ENCODE results near the gene CTNNBIP1. TPM values are rescaled to one million over a fixed set of nuclear protein-coding genes. Genes with fewer than 3 reads are reported as not detected.
A peak's percentile ranks its signal among the peaks of the same experiment; 100 is the strongest.

The CTNNBIP1 gene
- total RNA-seq, 4 donors from 2014 or later = 13.3 to 42.6 (median 15.7) TPM

DNA sequence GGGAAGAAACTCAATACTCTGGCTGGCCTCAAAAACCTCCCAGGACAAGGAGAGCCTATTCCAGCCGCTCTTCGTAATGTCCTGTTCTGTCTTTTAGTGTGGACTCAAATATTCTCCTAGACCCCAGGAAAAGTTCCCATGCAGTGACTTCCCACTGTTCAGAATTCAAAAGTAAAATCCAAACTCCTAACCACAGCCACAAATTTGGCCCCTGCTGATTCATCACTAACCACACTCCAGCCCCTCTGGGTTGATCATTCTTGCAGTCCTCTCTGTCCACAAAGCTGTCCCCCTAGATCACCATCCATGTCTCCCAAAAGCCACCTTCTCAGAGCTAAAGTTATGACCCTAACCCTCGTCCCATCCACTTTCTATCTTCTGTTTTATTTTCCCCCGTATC lies 5.1 kb downstream of the CTNNBIP1 start:
- ATAC-seq (ENCODE audit: low FRiP score) (no peak), DNase-seq (ENCODE audit: low spot score) (no peak)
- TF ChIP-seq, protein P1, sequence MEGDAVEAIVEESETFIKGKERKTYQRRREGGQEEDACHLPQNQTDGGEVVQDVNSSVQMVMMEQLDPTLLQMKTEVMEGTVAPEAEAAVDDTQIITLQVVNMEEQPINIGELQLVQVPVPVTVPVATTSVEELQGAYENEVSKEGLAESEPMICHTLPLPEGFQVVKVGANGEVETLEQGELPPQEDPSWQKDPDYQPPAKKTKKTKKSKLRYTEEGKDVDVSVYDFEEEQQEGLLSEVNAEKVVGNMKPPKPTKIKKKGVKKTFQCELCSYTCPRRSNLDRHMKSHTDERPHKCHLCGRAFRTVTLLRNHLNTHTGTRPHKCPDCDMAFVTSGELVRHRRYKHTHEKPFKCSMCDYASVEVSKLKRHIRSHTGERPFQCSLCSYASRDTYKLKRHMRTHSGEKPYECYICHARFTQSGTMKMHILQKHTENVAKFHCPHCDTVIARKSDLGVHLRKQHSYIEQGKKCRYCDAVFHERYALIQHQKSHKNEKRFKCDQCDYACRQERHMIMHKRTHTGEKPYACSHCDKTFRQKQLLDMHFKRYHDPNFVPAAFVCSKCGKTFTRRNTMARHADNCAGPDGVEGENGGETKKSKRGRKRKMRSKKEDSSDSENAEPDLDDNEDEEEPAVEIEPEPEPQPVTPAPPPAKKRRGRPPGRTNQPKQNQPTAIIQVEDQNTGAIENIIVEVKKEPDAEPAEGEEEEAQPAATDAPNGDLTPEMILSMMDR (IDR thresholded peaks at IDR 0.05) = no peak

DNA sequence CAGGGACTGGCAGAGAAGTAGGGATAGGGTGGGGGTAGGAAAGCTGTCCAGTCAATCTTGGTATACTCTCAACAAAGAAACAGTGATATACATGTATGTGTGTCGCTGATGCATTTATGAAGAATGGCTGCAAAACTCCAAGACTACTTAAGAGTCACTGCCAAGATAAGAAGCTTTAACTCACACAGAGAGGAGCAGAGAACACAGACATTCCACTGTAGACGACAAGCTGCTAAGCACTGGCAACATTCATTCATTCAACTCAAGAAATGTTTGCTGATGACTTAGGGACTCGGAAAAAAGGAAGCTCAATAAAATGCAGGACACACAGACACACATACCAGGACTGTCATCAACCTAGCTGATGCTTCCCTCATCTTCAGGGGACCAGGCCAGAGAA lies 5.5 kb downstream of the CTNNBIP1 start:
- TF ChIP-seq, protein P1 (IDR thresholded peaks at IDR 0.05) = no peak
- DNase-seq (ENCODE audit: low spot score) = no peak
- ATAC-seq (ENCODE audit: low FRiP score) = no peak

DNA sequence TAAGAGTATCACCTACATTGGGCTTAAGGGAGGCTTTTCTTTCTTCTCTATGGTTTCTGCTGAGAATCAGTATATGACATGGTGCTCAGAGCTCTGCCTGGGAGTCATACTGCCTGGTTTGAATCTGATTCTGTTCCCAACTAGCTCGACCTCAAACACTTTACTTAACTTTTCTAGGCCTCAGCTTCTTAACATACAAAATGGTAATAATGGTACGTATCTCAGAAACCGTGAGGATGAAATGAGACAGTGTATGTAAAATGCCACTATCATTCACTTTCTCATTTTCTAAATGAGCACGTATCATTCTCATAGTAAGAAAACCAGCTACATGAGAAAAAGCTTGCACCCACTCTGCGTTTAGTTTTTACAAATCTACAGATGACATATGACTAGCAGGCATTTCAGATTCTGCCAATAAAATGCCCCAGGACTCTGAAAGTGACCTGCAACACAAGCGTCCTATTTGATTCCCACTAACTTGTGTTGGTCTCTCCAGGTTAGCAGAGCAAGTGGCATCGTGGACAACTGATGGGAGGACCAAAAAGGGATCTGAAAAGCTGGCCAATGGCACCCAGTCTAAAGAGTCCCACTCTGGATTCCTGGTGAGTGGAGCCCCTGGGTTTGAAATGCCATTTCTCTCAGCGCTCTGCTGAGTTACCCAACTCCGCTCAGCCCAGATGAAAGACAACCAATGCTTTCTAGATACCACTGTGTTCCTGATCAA lies 6.1 kb downstream of the CTNNBIP1 start:
- no peak for ATAC-seq (ENCODE audit: low FRiP score)
- TF ChIP-seq, protein P1 (IDR thresholded peaks at IDR 0.05) = no peak
- no peak for DNase-seq (ENCODE audit: low spot score)

DNA sequence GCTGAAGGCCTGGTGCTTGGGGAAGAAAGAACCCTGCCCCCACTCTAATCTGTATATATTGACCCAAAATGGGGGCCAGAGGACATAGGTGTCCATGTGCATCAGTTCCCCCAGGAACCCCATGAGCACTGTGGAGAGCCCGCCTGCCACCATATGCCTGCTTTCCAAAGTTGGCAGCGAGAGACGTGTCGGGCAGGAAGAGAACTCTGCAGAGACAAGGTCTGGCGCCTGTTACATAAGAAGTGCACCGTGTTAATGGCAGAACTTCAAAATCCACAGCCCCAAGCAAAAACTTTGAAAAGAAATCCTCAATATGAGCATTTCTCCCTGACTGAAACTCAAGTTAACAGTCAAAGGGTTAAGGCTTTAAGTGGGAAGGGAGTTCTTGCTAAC lies 8.0 kb downstream of the CTNNBIP1 start:
- TF ChIP-seq, protein P1 (IDR thresholded peaks at IDR 0.05) = no peak
- no peak for ATAC-seq (ENCODE audit: low FRiP score)
- DNase-seq (ENCODE audit: low spot score) = no peak

DNA sequence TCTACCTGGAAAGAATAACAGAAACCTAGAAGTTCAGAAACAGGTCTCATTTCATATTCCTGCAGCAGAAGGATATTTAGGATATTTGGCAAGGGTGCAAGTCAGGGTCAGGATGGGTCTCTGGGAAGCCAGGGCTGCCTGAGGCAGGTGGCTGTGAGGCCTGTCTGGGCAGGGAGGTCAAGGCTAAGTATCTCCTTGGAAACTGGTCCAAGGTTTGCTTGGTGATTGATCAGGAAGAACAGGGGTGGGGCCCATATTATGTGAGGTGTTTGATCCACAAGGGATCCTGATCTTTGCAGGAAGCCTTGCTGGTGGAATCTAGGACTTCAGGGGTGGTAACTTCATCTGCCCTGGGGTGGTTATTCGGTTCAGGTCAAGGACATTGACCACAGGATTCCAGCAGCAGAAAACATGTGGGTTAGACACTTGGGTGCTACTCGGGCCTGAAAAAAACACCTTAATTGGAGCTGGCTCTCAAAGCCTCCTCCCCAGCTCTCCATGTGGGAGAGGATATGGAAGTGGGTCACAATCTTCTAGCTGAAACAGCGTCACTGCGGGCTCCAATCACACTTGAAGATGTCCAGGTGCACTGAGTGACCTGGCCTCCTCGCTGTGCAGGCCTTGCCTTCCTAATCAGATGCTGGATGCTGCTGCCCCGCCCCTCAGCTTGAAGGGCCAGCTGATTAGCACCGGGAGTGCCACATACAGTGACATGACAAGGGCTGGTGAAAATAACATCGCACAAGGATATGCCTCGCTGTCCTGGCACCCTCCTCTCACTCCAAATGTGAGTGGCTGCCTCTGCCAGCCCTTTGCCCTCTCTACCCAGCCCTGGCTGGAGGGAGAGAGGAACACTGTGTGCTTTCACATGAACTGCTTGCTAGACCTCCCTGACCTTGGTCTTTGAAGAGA lies 8.7 kb downstream of the CTNNBIP1 start:
- TF ChIP-seq, protein P1 (IDR thresholded peaks at IDR 0.05) = no peak
- DNase-seq (ENCODE audit: low spot score) (no peak), ATAC-seq (ENCODE audit: low FRiP score) (no peak)

DNA sequence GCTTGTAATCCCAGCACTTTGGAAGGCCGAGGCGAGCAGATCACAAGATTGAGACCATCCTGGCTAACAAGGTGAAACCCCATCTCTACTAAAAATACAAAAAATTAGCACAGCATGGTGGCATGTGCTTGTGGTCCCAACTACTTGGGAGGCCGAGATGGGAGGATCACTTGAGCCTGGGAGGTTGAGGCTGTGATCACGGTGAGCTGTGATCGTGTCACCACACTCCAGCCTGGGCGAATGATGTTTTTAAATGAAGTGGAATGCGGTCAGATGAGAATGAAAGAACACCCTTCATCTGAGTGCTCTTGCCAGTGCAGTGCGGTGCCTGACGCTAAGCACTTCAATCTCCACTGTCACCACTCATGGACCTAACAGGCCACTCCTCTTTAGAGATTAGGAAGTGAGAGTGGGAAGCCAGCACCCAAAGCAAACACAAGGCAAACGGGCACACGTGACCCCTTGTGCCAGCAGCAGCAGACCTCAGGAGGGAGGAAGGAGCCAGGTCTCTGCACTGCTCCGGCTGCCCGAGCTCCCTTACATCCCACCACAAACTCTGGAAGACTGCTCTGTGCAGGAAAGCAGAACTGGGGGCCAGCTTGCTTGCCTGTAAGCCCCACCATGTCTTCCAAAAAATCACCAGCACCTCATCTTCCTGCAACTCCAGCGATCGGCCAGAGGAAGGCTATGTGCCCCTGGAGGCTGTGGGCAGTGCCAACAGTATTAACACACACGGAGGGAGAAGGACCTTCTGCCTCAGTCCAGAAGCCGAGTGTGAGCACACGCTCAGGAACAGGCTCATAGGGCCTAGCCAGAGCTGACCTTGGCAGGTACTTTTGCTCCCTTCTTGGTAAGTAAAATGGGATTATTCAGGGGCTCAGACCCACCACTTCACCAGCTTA lies 9.7 kb downstream of the CTNNBIP1 start:
- TF ChIP-seq, protein P1 (IDR thresholded peaks at IDR 0.05) = no peak
- DNase-seq (ENCODE audit: low spot score) (no peak), ATAC-seq (ENCODE audit: low FRiP score) (peak; percentile 22)

All from omental fat pad (tissue), 4 donors.